ENCODE data around the gene LEMD1.

LEMD1 gene

DNA sequence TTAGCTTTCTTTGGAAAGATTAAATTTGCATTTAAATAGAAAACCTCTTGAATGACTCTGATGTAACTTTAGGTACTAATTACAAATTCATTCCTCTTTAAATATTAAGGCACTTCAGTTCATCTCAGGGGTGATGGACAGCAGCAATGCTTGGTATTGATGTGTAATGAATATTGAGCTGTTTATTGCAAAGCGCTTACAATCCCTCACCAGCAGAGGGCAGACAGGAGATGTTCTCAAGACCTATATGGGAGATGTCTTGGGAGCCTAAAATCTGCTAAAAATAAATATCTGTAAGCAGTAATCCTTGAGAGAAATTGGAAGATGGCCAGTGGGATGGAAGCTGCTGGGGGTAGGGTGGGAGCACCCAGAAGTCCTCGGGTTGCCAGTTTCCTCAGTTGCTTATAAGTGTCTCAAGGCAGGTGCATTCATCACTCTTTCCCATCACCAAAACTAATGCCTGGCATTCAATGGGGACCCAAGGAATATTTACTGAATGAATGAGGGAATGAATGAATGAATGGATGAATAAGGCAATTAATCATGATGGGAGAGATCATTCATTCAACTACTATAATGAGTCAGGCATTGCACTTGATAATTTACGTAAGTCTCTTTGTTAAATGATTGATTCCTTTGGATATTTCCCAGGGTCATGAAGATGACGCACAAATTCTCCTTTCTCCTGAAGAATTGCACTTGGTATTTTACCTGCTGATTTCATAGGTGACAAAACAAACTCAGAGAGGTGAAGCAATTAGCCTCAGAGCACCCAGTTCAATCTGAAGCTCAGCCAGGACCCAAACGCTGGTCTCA, 67.4 kb downstream of the LEMD1 start:
- Histone ChIP-seq H3K27me3 (ENCODE audit: insufficient read depth, low read length) (peaks cover 5% of the 10 kb centered on the region; the same call in 1 of the 2 replicates), H3K4me3 (ENCODE audit: low read depth, low read length, poor library complexity, severe bottlenecking) (no peak overlapping the region), H4K20me1 (ENCODE audit: insufficient read depth, low read length) (no peaks in the 10 kb centered on the region), H3K9ac (ENCODE audit: low read length) (no peak overlapping the region), H3K4me1 (ENCODE audit: insufficient read depth, low read length, severe bottlenecking) (no peaks in the 10 kb centered on the region), H3K79me2 (ENCODE audit: insufficient read depth, low read length) (no peaks in the 10 kb centered on the region), H3K27ac (ENCODE audit: low read depth, low read length, poor library complexity, severe bottlenecking) (no peak overlapping the region), H3K9me2 (ENCODE audit: low read depth, low read length) (no peaks in the 10 kb centered on the region), H3F3A (ENCODE audit: insufficient read depth, low read length) (no peaks in the 10 kb centered on the region), H3K4me2 (ENCODE audit: low read length) (no peak overlapping the region), H2AFZ (ENCODE audit: low read length) (no peak overlapping the region), H3K36me3 (ENCODE audit: insufficient read depth, low read length) (no peaks in the 10 kb centered on the region), H3K9me3 (ENCODE audit: low read length) (no peaks in the 10 kb centered on the region)
- TF ChIP-seq, protein P1, sequence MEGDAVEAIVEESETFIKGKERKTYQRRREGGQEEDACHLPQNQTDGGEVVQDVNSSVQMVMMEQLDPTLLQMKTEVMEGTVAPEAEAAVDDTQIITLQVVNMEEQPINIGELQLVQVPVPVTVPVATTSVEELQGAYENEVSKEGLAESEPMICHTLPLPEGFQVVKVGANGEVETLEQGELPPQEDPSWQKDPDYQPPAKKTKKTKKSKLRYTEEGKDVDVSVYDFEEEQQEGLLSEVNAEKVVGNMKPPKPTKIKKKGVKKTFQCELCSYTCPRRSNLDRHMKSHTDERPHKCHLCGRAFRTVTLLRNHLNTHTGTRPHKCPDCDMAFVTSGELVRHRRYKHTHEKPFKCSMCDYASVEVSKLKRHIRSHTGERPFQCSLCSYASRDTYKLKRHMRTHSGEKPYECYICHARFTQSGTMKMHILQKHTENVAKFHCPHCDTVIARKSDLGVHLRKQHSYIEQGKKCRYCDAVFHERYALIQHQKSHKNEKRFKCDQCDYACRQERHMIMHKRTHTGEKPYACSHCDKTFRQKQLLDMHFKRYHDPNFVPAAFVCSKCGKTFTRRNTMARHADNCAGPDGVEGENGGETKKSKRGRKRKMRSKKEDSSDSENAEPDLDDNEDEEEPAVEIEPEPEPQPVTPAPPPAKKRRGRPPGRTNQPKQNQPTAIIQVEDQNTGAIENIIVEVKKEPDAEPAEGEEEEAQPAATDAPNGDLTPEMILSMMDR (IDR thresholded peaks at IDR 0.05; ENCODE audit: low read length) = peak; percentile 86
- TF ChIP-seq EZH2 (IDR thresholded peaks at IDR 0.05; ENCODE audit: borderline replicate concordance, low read length) = no peak

DNA sequence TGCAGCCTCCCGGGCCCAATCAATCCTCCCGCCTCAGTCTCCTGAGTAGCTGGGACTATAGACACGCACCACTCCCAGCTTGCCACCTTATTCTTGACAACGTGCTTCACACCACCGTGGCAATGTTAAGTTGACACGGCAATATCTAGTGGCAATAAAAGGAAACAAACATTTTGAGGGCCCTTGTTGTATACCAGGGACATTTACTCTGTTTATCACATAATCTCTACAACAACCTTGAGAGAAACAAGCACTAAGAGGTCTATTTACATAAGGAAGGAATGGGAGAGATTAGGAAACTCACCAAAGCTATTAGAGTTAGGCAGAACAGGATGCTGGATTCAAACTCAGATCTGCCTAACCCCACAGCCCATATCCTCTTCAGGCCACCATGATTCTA, 68.2 kb downstream of the LEMD1 start:
- Histone ChIP-seq H3K79me2 (ENCODE audit: insufficient read depth, low read length) (no peaks in the 10 kb centered on the region), H3K4me2 (ENCODE audit: low read length) (no peak overlapping the region), H3K9me2 (ENCODE audit: low read depth, low read length) (no peaks in the 10 kb centered on the region), H3K27me3 (ENCODE audit: insufficient read depth, low read length) (peaks cover 5% of the 10 kb centered on the region; the same call in 1 of the 2 replicates), H3K4me3 (ENCODE audit: low read depth, low read length, poor library complexity, severe bottlenecking) (no peak overlapping the region), H2AFZ (ENCODE audit: low read length) (no peak overlapping the region), H3F3A (ENCODE audit: insufficient read depth, low read length) (no peaks in the 10 kb centered on the region), H3K27ac (ENCODE audit: low read depth, low read length, poor library complexity, severe bottlenecking) (no peak overlapping the region), H3K9ac (ENCODE audit: low read length) (no peak overlapping the region), H3K4me1 (ENCODE audit: insufficient read depth, low read length, severe bottlenecking) (no peaks in the 10 kb centered on the region), H3K36me3 (ENCODE audit: insufficient read depth, low read length) (no peaks in the 10 kb centered on the region), H3K9me3 (ENCODE audit: low read length) (no peaks in the 10 kb centered on the region), H4K20me1 (ENCODE audit: insufficient read depth, low read length) (no peaks in the 10 kb centered on the region)
- TF ChIP-seq EZH2 (IDR thresholded peaks at IDR 0.05; ENCODE audit: borderline replicate concordance, low read length) = no peak

DNA sequence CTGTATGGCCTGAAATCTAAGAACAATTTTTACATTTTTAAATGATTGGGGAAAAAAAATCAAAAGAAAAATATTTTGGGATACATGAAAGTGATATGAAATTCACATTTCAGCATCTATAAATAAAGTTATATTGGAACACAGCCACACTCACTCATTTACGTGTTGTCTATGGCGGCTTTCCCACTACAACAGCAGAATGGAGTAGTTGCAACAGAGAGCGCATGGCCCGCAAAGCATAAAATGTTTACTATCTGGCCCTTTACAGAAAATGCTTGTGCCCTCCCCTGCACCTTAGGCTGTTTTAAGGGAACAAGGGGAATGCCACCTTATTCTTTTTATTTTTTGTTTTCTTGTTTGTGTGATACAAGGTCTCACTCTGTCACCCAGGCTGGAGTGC, 68.7 kb downstream of the LEMD1 start:
- H3K36me3 ChIP-seq (ENCODE audit: insufficient read depth, low read length) = no peaks in the 10 kb centered on the region
- no peak overlapping the region for H3K4me3 ChIP-seq (ENCODE audit: low read depth, low read length, poor library complexity, severe bottlenecking)
- TF ChIP-seq, protein P1 (IDR thresholded peaks at IDR 0.05; ENCODE audit: low read length) = no peak
- TF ChIP-seq EZH2 (IDR thresholded peaks at IDR 0.05; ENCODE audit: borderline replicate concordance, low read length) = no peak
- H3K9ac ChIP-seq (ENCODE audit: low read length) = no peak overlapping the region
- H3K27ac ChIP-seq (ENCODE audit: low read depth, low read length, poor library complexity, severe bottlenecking) = no peak overlapping the region
- no peak overlapping the region for H2AFZ ChIP-seq (ENCODE audit: low read length)
- H3K9me2 ChIP-seq (ENCODE audit: low read depth, low read length) = no peaks in the 10 kb centered on the region
- H3K27me3 ChIP-seq (ENCODE audit: insufficient read depth, low read length) = peaks cover 5% of the 10 kb centered on the region; the same call in 1 of the 2 replicates
- H3K9me3 ChIP-seq (ENCODE audit: low read length) = no peaks in the 10 kb centered on the region
- no peaks in the 10 kb centered on the region for H3K4me1 ChIP-seq (ENCODE audit: insufficient read depth, low read length, severe bottlenecking)
- no peak overlapping the region for H3K4me2 ChIP-seq (ENCODE audit: low read length)
- H4K20me1 ChIP-seq (ENCODE audit: insufficient read depth, low read length) = no peaks in the 10 kb centered on the region
- H3F3A ChIP-seq (ENCODE audit: insufficient read depth, low read length) = no peaks in the 10 kb centered on the region
- no peaks in the 10 kb centered on the region for H3K79me2 ChIP-seq (ENCODE audit: insufficient read depth, low read length)
